SK-N-SH (cell line): ENCODE results near the gene NFE2L3. TPM values are rescaled to one million over a fixed set of nuclear protein-coding genes. Genes with fewer than 3 reads are reported as not detected.

ENCODE experiments used
- CTCF ChIA-PET: fragments of 300-600, 350-600 bp; formaldehyde crosslinking; extraction: SDS; loops from one replicate; lab custom pipeline; 2021; lab: Yijun Ruan, JAX
- POLR2A ChIA-PET: fragments of 350-600 bp; sonication (Branson Sonifier 250); formaldehyde crosslinking; extraction: SDS; loops from one replicate; lab custom pipeline; 2020; ENCODE audit warnings: antibody characterized with exemption, inconsistent platforms; lab: Yijun Ruan, JAX
- DNase-seq: peaks from one replicate; pipeline ENCODE4 v3.0.0; 2012
- H2AFZ ChIP-seq: fragments of 200-600 bp; sonication (generic); 2 replicates; pipeline ENCODE4 v1.8.1; 2016; ENCODE audit warnings: antibody characterized with exemption, mild to moderate bottlenecking, low read depth
- H3F3A ChIP-seq: fragments of 200-600 bp; sonication (generic); replicated peaks from 2 replicates; pipeline ENCODE3; 2016; ENCODE audit warnings: antibody characterized with exemption, mild to moderate bottlenecking; ENCODE audit not compliant: insufficient read depth
- H3K27ac ChIP-seq, 2 experiments: fragments of 200-500 bp in 1 of 2; fragments of 200-600 bp in 1 of 2; sonication (Bioruptor generic) in 1 of 2; sonication (generic), shearing (Covaris generic) in 1 of 2; 2 replicates each; pipeline versions ENCODE4 v1.5.1 to v1.6.1; 2014 to 2016; ENCODE audit warnings: low read depth in 2 of 2, inconsistent platforms in 1 of 2, low read length in 1 of 2, mild to moderate bottlenecking in 1 of 2, mixed read lengths in 1 of 2
- H3K27me3 ChIP-seq: fragments of 200-600 bp; sonication (generic), shearing (Covaris generic); 2 replicates; pipeline ENCODE4 v1.6.1; 2016; ENCODE audit warnings: mixed run types; ENCODE audit not compliant: insufficient read depth
- H3K36me3 ChIP-seq, 2 experiments: fragments of 200-500 bp in 1 of 2; fragments of 200-600 bp in 1 of 2; sonication (Bioruptor generic) in 1 of 2; sonication (generic) in 1 of 2; replicated peaks in 1 of 2; 2 replicates each; pipeline versions ENCODE3 to v1.5.1; 2014 to 2016; ENCODE audit warnings: low read length in 1 of 2, mild to moderate bottlenecking in 1 of 2; ENCODE audit not compliant: insufficient read depth in 2 of 2, control insufficient read depth in 1 of 2
- H3K4me1 ChIP-seq, 2 experiments: fragments of 200-500 bp in 1 of 2; fragments of 200-600 bp in 1 of 2; sonication (Bioruptor generic) in 1 of 2; sonication (generic), shearing (Covaris generic) in 1 of 2; 2 replicates each; pipeline versions ENCODE4 v1.5.1 to v1.6.1; 2014 to 2016; ENCODE audit warnings: low read depth in 1 of 2, low read length in 1 of 2, mixed run types in 1 of 2; ENCODE audit not compliant: insufficient read depth in 2 of 2, control insufficient read depth in 1 of 2
- H3K4me2 ChIP-seq: fragments of 200-600 bp; sonication (generic), shearing (Covaris generic); 2 replicates; pipeline ENCODE4 v1.6.1; 2017; ENCODE audit warnings: mixed run types
- H3K4me3 ChIP-seq, 2 experiments: fragments of 200-500 bp in 1 of 2; fragments of 200-600 bp in 1 of 2; sonication (Bioruptor generic) in 1 of 2; sonication (generic), shearing (Covaris generic) in 1 of 2; 2 replicates each; pipeline versions ENCODE4 v1.5.1 to v1.8.1; 2014 to 2016; ENCODE audit warnings: low read depth in 2 of 2, inconsistent platforms in 1 of 2, low read length in 1 of 2, mild to moderate bottlenecking in 1 of 2, mixed read lengths in 1 of 2, moderate library complexity in 1 of 2
- H3K79me2 ChIP-seq: fragments of 200-600 bp; sonication (generic); 2 replicates; pipeline ENCODE4 v1.8.1; 2017; ENCODE audit warnings: mild to moderate bottlenecking; ENCODE audit not compliant: insufficient read depth
- H3K9ac ChIP-seq: fragments of 200-600 bp; sonication (generic); 2 replicates; pipeline ENCODE4 v1.6.1; 2017; ENCODE audit warnings: mixed run types
- H3K9me2 ChIP-seq: fragments of 200-600 bp; sonication (generic); 2 replicates; pipeline ENCODE4 v1.6.1; 2017; ENCODE audit warnings: mixed run types
- H3K9me3 ChIP-seq: fragments of 200-600 bp; sonication (generic); 2 replicates; pipeline ENCODE4 v1.6.1; 2017; ENCODE audit warnings: mixed run types, mild to moderate bottlenecking, moderate library complexity
- H4K20me1 ChIP-seq: fragments of 200-600 bp; sonication (generic); 2 replicates; pipeline ENCODE4 v1.6.1; 2017; ENCODE audit warnings: mild to moderate bottlenecking, mixed run types; ENCODE audit not compliant: insufficient read depth
- CHD2 ChIP-seq: fragments of 150-350 bp; IDR thresholded peaks from 2 replicates; pipeline ENCODE4 v1.6.1; 2018; ENCODE audit warnings: low read length; ENCODE audit not compliant: partially characterized antibody
- FOXJ3 ChIP-seq: sonication (generic); formaldehyde crosslinking; IDR thresholded peaks from 2 replicates; pipeline ENCODE4 v1.5.1; 2020; ENCODE audit warnings: mild to moderate bottlenecking, missing genetic modification reagents
- GATA2 ChIP-seq: sonication (generic); formaldehyde crosslinking; IDR thresholded peaks from 2 replicates; pipeline ENCODE4 v1.5.0; 2020; ENCODE audit warnings: mild to moderate bottlenecking, missing genetic modification reagents
- JUND ChIP-seq: IDR thresholded peaks from 2 replicates; pipeline ENCODE4 v1.4.0; 2012
- NRF1 ChIP-seq: IDR thresholded peaks from 2 replicates; pipeline ENCODE4 v1.6.1; 2012; ENCODE audit warnings: low read depth, mild to moderate bottlenecking, low read length
- POLR2AphosphoS5 ChIP-seq: IDR thresholded peaks from 2 replicates; pipeline ENCODE4 v1.6.1; 2012; ENCODE audit warnings: low read depth, low read length
- RCOR1 ChIP-seq: fragments of 150-350 bp; IDR thresholded peaks from 2 replicates; pipeline ENCODE4 v1.6.1; 2017; ENCODE audit warnings: antibody characterized with exemption, low read length
- RXRA ChIP-seq: IDR thresholded peaks from 2 replicates; pipeline ENCODE4 v1.4.0; 2012; ENCODE audit warnings: low read depth, mild to moderate bottlenecking, borderline replicate concordance
- SIN3A ChIP-seq: IDR thresholded peaks from 2 replicates; pipeline ENCODE4 v1.6.1; 2012; ENCODE audit warnings: low read depth, mild to moderate bottlenecking, low read length, moderate library complexity, borderline replicate concordance
- TAF1 ChIP-seq: IDR thresholded peaks from 2 replicates; pipeline ENCODE4 v1.6.1; 2012; ENCODE audit warnings: low read depth, mild to moderate bottlenecking, low read length, moderate library complexity, borderline replicate concordance
- TCF12 ChIP-seq: IDR thresholded peaks from 2 replicates; pipeline ENCODE4 v1.4.0; 2012
- YY1 ChIP-seq: IDR thresholded peaks from 2 replicates; pipeline ENCODE4 v1.4.0; 2012; ENCODE audit warnings: low read depth, mild to moderate bottlenecking
- WGBS: methylation state at CpG from one replicate; pipeline ENCODE4 v1.1.6; 2017; ENCODE audit warnings: low lambda C conversion rate; 5-methylcytosine and 5-hydroxymethylcytosine counted together
- polyA plus RNA-seq, 3 experiments: library from polyadenylated mRNA; depleted of rRNA; stranded (reverse); fragments of >200 nt; gene quantifications; 2 replicates each; pipeline ENCODE4 v1.2.3, GENCODE V29; 2012
- TF ChIP-seq, protein P1 (sequence below): fragments of 150-350 bp; IDR thresholded peaks from 2 replicates; pipeline ENCODE4 v1.6.1; 2017; ENCODE audit warnings: antibody characterized with exemption, low read length, low read depth, borderline replicate concordance
- TF ChIP-seq, protein P2 (sequence below): IDR thresholded peaks from 2 replicates; pipeline ENCODE4 v1.4.0; 2012; ENCODE audit warnings: low read depth
- TF ChIP-seq, protein P3 (sequence below): IDR thresholded peaks from 2 replicates; pipeline ENCODE4; 2012
- TF ChIP-seq, protein P4 (sequence below): IDR thresholded peaks from 2 replicates; pipeline ENCODE4 v1.4.0; 2012; ENCODE audit warnings: low read depth, borderline replicate concordance
- TF ChIP-seq, protein P5 (sequence below): IDR thresholded peaks from 2 replicates; pipeline ENCODE4 v1.6.1; 2012; ENCODE audit warnings: mild to moderate bottlenecking, low read depth, low read length, moderate library complexity

NFE2L3 gene
- polyA plus RNA-seq, 1 of the 3 experiments (the other 2 are of a cell fraction) = 36.1 TPM

DNA sequence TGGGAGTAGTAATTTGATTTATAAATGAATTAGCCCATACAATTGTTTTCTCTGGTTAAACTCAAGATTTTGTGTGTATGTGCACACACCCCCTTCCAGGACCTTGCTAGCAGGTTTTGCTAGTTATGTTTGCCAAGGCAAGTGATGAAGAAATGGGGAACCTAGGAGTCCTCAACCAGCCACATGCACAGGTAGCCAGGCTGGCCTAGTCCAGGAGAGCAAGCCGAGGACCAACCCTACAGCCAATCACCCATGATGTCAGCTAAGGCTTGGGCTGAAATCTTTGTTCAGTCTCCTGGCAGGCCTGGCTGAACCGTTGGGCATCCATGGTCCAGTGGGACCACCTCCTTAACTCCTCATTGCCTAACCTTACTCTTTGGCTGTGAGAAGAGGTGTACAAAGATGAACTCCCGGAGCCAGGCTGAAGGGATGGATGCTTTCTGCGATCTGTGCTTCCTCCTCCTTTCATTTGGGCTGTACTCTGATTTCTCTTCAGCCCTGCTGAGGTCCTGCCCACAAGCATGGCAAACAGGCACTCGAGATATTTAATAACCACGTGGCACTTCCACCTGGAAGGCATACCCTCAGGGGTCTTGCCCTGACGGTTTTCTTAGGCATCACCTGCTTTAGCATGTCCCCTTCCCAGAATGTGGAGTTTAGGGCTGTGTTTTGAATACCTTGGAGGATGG is 26.4 kb downstream of the NFE2L3 start:
- ChIA-PET CTCF (interaction anchor here (1.0 to 2.5 kb wide), 2 partner anchors 10 to 88 kb away, joined by 3 to 7 read pairs; no protein-coding TSS in a partner anchor), POLR2A (no interaction called here)
- Histone ChIP-seq H2AFZ (no peak overlapping the region), H3K9me3 (no peaks in the 10 kb centered on the region), H3K9me2 (no peaks in the 10 kb centered on the region), H3K4me2 (no peak overlapping the region), H3K4me3 (no peak overlapping the region), H4K20me1 (0 out of 2 replicates have a peak, but pooled peaks cover 2% of the 10 kb centered on the region), H3K9ac (no peak overlapping the region), H3K79me2 (peaks cover 7% of the 10 kb centered on the region; the same call in 1 of the 2 replicates), H3K36me3 (no peaks in the 10 kb centered on the region), H3K27me3 (no peaks in the 10 kb centered on the region), H3K27ac (no peak overlapping the region), H3K4me1 (no peaks in the 10 kb centered on the region; a peak in 1 of 4 replicates), H3F3A (peaks cover 42% of the 10 kb centered on the region)
- TF ChIP-seq, protein P1, sequence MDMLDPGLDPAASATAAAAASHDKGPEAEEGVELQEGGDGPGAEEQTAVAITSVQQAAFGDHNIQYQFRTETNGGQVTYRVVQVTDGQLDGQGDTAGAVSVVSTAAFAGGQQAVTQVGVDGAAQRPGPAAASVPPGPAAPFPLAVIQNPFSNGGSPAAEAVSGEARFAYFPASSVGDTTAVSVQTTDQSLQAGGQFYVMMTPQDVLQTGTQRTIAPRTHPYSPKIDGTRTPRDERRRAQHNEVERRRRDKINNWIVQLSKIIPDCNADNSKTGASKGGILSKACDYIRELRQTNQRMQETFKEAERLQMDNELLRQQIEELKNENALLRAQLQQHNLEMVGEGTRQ = no peak
- TF ChIP-seq, protein P2, sequence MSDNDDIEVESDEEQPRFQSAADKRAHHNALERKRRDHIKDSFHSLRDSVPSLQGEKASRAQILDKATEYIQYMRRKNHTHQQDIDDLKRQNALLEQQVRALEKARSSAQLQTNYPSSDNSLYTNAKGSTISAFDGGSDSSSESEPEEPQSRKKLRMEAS = no peak
- no peak for TF ChIP-seq SIN3A
- TF ChIP-seq, protein P3, sequence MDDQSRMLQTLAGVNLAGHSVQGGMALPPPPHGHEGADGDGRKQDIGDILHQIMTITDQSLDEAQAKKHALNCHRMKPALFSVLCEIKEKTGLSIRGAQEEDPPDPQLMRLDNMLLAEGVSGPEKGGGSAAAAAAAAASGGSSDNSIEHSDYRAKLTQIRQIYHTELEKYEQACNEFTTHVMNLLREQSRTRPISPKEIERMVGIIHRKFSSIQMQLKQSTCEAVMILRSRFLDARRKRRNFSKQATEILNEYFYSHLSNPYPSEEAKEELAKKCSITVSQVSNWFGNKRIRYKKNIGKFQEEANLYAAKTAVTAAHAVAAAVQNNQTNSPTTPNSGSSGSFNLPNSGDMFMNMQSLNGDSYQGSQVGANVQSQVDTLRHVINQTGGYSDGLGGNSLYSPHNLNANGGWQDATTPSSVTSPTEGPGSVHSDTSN = no peak
- TF ChIP-seq CHD2 = no peak
- TF ChIP-seq JUND = no peak
- no peak for TF ChIP-seq POLR2AphosphoS5
- TF ChIP-seq TAF1 = no peak
- no peak for TF ChIP-seq TCF12
- TF ChIP-seq, protein P4, sequence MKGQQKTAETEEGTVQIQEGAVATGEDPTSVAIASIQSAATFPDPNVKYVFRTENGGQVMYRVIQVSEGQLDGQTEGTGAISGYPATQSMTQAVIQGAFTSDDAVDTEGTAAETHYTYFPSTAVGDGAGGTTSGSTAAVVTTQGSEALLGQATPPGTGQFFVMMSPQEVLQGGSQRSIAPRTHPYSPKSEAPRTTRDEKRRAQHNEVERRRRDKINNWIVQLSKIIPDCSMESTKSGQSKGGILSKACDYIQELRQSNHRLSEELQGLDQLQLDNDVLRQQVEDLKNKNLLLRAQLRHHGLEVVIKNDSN = no peak
- no peak for TF ChIP-seq GATA2 (CRISPR knock-in tag)
- TF ChIP-seq YY1 = no peak
- no peak for DNase-seq
- WGBS = 84% methylated on average over 7 of the region's 7 CpGs

DNA sequence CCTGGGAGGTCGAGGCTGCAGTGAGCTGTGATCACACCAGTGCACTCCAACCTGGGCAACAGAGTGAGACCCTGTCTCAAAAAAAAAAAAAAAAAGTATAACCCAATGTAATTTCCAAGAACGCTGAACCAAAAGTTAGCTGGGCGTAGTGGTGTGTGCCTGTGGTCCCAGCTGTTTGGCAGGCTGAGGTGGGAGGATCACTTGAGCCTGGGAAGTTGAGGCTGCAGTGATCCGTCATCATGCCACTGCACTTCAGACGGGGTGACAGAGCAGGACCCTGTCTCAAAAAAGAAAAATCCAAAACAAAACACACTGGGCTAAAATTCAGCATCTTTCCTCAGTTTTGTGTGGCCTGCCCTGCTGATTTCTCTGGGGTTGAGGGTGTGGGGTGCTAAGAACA is 27.4 kb downstream of the NFE2L3 start:
- Histone ChIP-seq H3K36me3 (peaks cover 0 to 7% of the 10 kb centered on the region in 2 experiments), H3K27me3 (no peaks in the 10 kb centered on the region), H3K4me2 (no peak overlapping the region), H3K79me2 (peaks cover 7% of the 10 kb centered on the region; the same call in 1 of the 2 replicates), H3K4me3 (no peak overlapping the region), H3K4me1 (no peaks in the 10 kb centered on the region), H2AFZ (no peak overlapping the region), H3K9ac (no peak overlapping the region), H3F3A (peaks cover 52% of the 10 kb centered on the region), H3K9me3 (no peaks in the 10 kb centered on the region), H3K9me2 (no peaks in the 10 kb centered on the region), H4K20me1 (peaks cover 12% of the 10 kb centered on the region; the same call in 1 of the 2 replicates), H3K27ac (no peak overlapping the region)
- no peak for DNase-seq
- 94% methylated on average over 5 of the region's 5 CpGs for WGBS
- POLR2A ChIA-PET = interaction anchor here (1.2 to 1.7 kb wide), 3 partner anchors 9 to 22 kb away, joined by 3 to 7 read pairs (median 6); partner anchors contain the start of genes CBX3 and HNRNPA2B1
- CTCF ChIA-PET = interaction anchor here (0.9 to 5.9 kb wide), 4 partner anchors 9 to 89 kb away, joined by 3 to 42 read pairs (median 5); no protein-coding TSS in a partner anchor
- TF ChIP-seq RXRA (no peak), NRF1 (no peak), FOXJ3 (CRISPR knock-in tag) (no peak), RCOR1 (no peak)
- TF ChIP-seq, protein P1 = no peak
- TF ChIP-seq, protein P5, sequence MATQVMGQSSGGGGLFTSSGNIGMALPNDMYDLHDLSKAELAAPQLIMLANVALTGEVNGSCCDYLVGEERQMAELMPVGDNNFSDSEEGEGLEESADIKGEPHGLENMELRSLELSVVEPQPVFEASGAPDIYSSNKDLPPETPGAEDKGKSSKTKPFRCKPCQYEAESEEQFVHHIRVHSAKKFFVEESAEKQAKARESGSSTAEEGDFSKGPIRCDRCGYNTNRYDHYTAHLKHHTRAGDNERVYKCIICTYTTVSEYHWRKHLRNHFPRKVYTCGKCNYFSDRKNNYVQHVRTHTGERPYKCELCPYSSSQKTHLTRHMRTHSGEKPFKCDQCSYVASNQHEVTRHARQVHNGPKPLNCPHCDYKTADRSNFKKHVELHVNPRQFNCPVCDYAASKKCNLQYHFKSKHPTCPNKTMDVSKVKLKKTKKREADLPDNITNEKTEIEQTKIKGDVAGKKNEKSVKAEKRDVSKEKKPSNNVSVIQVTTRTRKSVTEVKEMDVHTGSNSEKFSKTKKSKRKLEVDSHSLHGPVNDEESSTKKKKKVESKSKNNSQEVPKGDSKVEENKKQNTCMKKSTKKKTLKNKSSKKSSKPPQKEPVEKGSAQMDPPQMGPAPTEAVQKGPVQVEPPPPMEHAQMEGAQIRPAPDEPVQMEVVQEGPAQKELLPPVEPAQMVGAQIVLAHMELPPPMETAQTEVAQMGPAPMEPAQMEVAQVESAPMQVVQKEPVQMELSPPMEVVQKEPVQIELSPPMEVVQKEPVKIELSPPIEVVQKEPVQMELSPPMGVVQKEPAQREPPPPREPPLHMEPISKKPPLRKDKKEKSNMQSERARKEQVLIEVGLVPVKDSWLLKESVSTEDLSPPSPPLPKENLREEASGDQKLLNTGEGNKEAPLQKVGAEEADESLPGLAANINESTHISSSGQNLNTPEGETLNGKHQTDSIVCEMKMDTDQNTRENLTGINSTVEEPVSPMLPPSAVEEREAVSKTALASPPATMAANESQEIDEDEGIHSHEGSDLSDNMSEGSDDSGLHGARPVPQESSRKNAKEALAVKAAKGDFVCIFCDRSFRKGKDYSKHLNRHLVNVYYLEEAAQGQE = no peak
